ENCODE measurements around the gene AS3MT.

The AS3MT gene

DNA sequence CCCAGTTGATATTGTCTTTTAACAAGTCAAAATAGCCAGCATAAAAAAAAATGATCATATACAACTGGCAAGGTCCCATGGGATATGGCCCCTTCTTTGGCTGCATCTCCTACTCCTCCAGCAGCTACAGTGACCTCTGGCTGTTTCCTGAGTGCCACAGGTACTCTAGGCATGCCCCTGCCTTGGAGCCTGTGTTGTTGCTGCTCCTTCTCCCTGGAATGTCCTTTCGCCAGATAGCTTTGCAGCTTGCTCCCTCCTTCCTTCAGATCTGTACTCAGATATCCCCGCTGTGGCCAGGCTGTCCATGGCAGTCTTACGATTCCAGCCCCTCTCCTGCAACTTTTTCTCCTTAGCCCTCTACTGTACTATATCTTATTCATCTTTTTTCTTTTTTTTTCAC, 72.1 kb downstream of the AS3MT start:
- TF ChIP-seq, protein P1, sequence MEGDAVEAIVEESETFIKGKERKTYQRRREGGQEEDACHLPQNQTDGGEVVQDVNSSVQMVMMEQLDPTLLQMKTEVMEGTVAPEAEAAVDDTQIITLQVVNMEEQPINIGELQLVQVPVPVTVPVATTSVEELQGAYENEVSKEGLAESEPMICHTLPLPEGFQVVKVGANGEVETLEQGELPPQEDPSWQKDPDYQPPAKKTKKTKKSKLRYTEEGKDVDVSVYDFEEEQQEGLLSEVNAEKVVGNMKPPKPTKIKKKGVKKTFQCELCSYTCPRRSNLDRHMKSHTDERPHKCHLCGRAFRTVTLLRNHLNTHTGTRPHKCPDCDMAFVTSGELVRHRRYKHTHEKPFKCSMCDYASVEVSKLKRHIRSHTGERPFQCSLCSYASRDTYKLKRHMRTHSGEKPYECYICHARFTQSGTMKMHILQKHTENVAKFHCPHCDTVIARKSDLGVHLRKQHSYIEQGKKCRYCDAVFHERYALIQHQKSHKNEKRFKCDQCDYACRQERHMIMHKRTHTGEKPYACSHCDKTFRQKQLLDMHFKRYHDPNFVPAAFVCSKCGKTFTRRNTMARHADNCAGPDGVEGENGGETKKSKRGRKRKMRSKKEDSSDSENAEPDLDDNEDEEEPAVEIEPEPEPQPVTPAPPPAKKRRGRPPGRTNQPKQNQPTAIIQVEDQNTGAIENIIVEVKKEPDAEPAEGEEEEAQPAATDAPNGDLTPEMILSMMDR (conservative IDR thresholded peaks at IDR 0.05; ENCODE audit: low read depth, low read length): no peak

DNA sequence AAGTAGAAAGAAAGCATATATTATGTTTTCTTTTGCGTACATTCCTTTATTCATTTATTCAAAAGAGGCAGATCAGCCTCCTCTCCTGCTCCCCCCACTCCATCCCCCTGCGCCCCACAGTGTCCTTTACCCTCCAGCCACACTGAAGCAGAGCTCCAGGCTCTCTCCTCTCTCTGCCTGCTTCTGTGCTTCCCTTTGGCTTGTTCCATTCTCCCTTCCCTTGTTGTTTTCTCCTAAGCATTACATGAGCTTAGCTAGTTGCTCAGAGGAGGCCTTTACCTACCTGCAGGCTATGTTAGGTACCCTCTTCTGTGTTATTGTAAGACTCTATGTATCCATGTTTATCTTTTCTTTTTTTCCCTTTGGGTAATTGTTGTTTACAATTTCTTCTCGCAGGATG, 76.2 kb downstream of the AS3MT start:
- Histone ChIP-seq H3K4me3 (IDR thresholded peaks at IDR 0.05; ENCODE audit: insufficient read depth, low read depth, low read length) (no peak overlapping the region), H3K27ac (no peak overlapping the region), H3K27me3 (ENCODE audit: insufficient read depth, low read depth) (no peaks in the 10 kb centered on the region), H2AFZ (ENCODE audit: low read depth) (no peak overlapping the region), H3K9ac (no peak overlapping the region), H3K36me3 (ENCODE audit: insufficient read depth) (no peaks in the 10 kb centered on the region), H3K4me1 (ENCODE audit: low read depth, poor library complexity, severe bottlenecking) (no peaks in the 10 kb centered on the region), H3K4me2 (no peak overlapping the region), H3K79me2 (ENCODE audit: insufficient read depth, low read depth) (no peaks in the 10 kb centered on the region), H4K20me1 (ENCODE audit: insufficient read depth) (no peaks in the 10 kb centered on the region)
- TF ChIP-seq, protein P1 (conservative IDR thresholded peaks at IDR 0.05; ENCODE audit: low read depth, low read length): no peak

More for the DNA sequence above, 72.1 kb downstream of the AS3MT start:
- H3K4me1 ChIP-seq (ENCODE audit: low read depth, poor library complexity, severe bottlenecking): no peaks in the 10 kb centered on the region
- no peak overlapping the region for H2AFZ ChIP-seq (ENCODE audit: low read depth)
- no peak overlapping the region for H3K9ac ChIP-seq
- no peaks in the 10 kb centered on the region for H3K79me2 ChIP-seq (ENCODE audit: insufficient read depth, low read depth)
- H3K27ac ChIP-seq: no peak overlapping the region
- H3K4me2 ChIP-seq: no peak overlapping the region
- no peak overlapping the region for H3K4me3 ChIP-seq (IDR thresholded peaks at IDR 0.05; ENCODE audit: insufficient read depth, low read depth, low read length)
- H4K20me1 ChIP-seq (ENCODE audit: insufficient read depth): no peaks in the 10 kb centered on the region
- H3K36me3 ChIP-seq (ENCODE audit: insufficient read depth): no peaks in the 10 kb centered on the region
- no peaks in the 10 kb centered on the region for H3K27me3 ChIP-seq (ENCODE audit: insufficient read depth, low read depth)

DNA sequence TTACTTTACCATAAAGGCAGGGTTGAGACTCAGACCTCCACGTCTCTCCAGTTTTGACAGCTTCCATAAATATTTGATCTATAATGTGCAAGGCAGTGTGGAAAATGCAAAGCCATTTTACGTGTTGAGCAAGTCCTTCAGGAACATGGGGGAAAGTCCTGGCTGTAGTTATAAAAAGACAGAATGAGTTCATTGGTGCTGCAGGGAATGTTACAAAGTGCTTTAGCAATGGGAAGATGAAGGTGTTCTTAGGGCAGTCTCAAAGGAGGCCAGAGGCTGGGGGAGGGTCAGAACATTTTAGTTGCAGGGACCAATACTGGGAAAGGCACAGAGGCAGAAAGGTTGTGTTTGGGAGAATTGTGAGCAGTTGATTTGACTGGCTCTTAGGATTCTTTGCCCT, 76.7 kb downstream of the AS3MT start:
- Histone ChIP-seq H2AFZ (ENCODE audit: low read depth) (no peak overlapping the region), H3K4me1 (ENCODE audit: low read depth, poor library complexity, severe bottlenecking) (no peaks in the 10 kb centered on the region), H3K27ac (no peak overlapping the region), H3K9ac (no peak overlapping the region), H3K36me3 (ENCODE audit: insufficient read depth) (no peaks in the 10 kb centered on the region), H3K4me2 (no peak overlapping the region), H4K20me1 (ENCODE audit: insufficient read depth) (no peaks in the 10 kb centered on the region), H3K27me3 (ENCODE audit: insufficient read depth, low read depth) (no peaks in the 10 kb centered on the region), H3K4me3 (IDR thresholded peaks at IDR 0.05; ENCODE audit: insufficient read depth, low read depth, low read length) (no peak overlapping the region), H3K79me2 (ENCODE audit: insufficient read depth, low read depth) (no peaks in the 10 kb centered on the region)
- TF ChIP-seq, protein P1 (conservative IDR thresholded peaks at IDR 0.05; ENCODE audit: low read depth, low read length): no peak

DNA sequence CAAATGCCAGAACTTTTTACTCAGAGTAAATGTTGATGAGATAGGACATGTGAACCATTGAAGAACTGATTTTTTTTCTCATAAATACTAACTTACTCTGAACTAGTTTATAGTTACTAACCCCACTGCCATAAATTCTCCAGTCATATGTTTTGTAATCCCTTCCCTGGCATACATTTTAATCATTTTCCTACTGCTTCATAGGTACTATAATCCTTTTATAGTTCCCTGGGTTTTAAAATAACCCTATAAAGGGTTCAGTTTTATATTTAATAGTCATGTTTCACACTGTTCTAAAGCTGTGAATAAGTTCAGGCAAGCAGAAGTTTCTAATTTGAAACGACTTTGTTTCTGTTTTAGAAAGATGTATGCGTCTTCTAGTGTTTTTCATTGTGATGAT, 77.7 kb downstream of the AS3MT start:
- TF ChIP-seq, protein P1 (conservative IDR thresholded peaks at IDR 0.05; ENCODE audit: low read depth, low read length): no peak
- no peaks in the 10 kb centered on the region for H4K20me1 ChIP-seq (ENCODE audit: insufficient read depth)
- no peak overlapping the region for H2AFZ ChIP-seq (ENCODE audit: low read depth)
- H3K27me3 ChIP-seq (ENCODE audit: insufficient read depth, low read depth): no peaks in the 10 kb centered on the region
- no peak overlapping the region for H3K27ac ChIP-seq
- no peak overlapping the region for H3K9ac ChIP-seq
- H3K79me2 ChIP-seq (ENCODE audit: insufficient read depth, low read depth): no peaks in the 10 kb centered on the region
- H3K4me1 ChIP-seq (ENCODE audit: low read depth, poor library complexity, severe bottlenecking): no peaks in the 10 kb centered on the region
- H3K4me2 ChIP-seq: no peak overlapping the region
- no peaks in the 10 kb centered on the region for H3K36me3 ChIP-seq (ENCODE audit: insufficient read depth)
- no peak overlapping the region for H3K4me3 ChIP-seq (IDR thresholded peaks at IDR 0.05; ENCODE audit: insufficient read depth, low read depth, low read length)

Data from KMS-11 (cell line).